C1 segment of cervical spinal cord (tissue), 14 donors: ENCODE data around the gene TNNI3.
A peak's percentile ranks its signal among the peaks of the same experiment; 100 is the strongest.

Experiments used
- DNase-seq, 14 donors: peaks; one replicate each; lab custom pipeline; 2025; lab: John Stamatoyannopoulos, UW

Gene TNNI3

GRCh38 chr19:55147545-55148251 is 9.8 kb downstream of the TNNI3 start:
- no peak for DNase-seq

GRCh38 chr19:55146705-55147273 is 10.7 kb downstream of the TNNI3 start:
- DNase-seq: no peak

- no peak for DNase-seq
Observed at GRCh38 chr19:55146078-55146704, 11.3 kb downstream of the TNNI3 start.

GRCh38 chr19:55145232-55145631 is 12.3 kb downstream of the TNNI3 start:
- no peak for DNase-seq

GRCh38 chr19:55141696-55142095 is 15.8 kb downstream of the TNNI3 start:
- no peak for DNase-seq

GRCh38 chr19:55137915-55138314 is 19.6 kb downstream of the TNNI3 start:
- no peak for DNase-seq

- DNase-seq: no peak
Observed at GRCh38 chr19:55136399-55137102, 21.0 kb downstream of the TNNI3 start.

GRCh38 chr19:55134736-55135135 is 22.8 kb downstream of the TNNI3 start:
- DNase-seq: no peak

- DNase-seq: no peak
Observed at GRCh38 chr19:55133639-55134444, 23.7 kb downstream of the TNNI3 start.

- DNase-seq: no peak
Observed at GRCh38 chr19:55132453-55133129, 24.9 kb downstream of the TNNI3 start.

GRCh38 chr19:55131421-55131820 is 26.1 kb downstream of the TNNI3 start:
- DNase-seq: no peak

GRCh38 chr19:55119053-55119452 is 38.5 kb downstream of the TNNI3 start:
- no peak for DNase-seq

- DNase-seq: peak in 12 of 14 donors; percentile 26 to 81 (median 50)
Observed at GRCh38 chr19:55118401-55118991, 39.0 kb downstream of the TNNI3 start.

- DNase-seq: peak; percentile 83 to 99 (median 98)
Observed at GRCh38 chr19:55117663-55118391, 39.7 kb downstream of the TNNI3 start.

- peak in 4 of 14 donors; percentile 19 to 53 (median 38) for DNase-seq
Observed at GRCh38 chr19:55116859-55117662, 40.5 kb downstream of the TNNI3 start, which contains the start of gene PPP1R12C. Gene PPP1R12C (minus strand): TSS chr19:55117637. CDS start chr19:55117543, 94 bp downstream.

- DNase-seq: peak in 12 of 14 donors; percentile 21 to 73 (median 55)
Observed at GRCh38 chr19:55116232-55116858, 41.2 kb downstream of the TNNI3 start.

GRCh38 chr19:55115446-55116065 is 42.0 kb downstream of the TNNI3 start:
- no peak for DNase-seq
